GM10847 (cell line): ENCODE data around the gene MRGPRD.

ENCODE experiments used
- POLR2A ChIP-seq: IDR thresholded peaks from 2 replicates; pipeline ENCODE4 v1.6.1; 2011; ENCODE audit not compliant: insufficient read length; ENCODE audit errors: extremely low read depth

Gene MRGPRD

DNA sequence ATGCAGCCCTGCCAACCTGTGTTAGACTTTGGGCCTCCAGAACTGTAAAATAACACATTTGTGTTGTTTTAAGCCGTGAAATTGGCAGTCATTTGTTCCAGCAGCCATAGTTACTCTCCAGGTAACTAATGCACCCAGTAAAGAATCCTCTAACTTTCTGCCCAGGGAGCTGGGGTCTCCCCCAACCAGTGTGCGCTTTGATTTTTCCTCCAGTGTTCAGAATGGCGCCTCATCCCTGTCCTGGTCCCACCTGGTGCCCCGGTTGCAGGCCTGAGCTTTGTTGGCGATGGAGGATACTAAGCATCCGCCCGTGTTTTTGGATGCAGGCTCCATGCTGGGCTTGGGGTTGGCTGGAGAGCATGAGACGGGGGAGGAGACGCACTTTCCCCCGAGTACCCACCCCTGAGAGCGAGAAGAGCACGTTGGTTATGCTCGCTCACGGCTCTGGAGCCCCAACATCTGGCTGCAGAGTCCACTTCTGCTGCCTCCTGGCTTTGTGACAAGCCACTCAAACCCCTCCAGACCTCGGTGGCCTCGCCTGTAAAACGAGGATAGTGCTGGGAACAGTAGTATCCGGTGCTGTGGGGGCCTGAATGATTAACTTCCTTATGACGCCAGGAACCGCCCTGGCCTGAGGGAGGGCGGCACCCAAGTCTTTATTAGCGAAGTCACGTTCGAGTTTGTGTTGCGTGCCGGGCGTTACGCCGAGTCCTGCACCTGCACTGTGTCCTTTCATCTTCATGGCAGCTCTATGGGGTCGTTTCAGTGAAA lies 25.8 kb downstream of the MRGPRD start:
- no peak for TF ChIP-seq POLR2A

DNA sequence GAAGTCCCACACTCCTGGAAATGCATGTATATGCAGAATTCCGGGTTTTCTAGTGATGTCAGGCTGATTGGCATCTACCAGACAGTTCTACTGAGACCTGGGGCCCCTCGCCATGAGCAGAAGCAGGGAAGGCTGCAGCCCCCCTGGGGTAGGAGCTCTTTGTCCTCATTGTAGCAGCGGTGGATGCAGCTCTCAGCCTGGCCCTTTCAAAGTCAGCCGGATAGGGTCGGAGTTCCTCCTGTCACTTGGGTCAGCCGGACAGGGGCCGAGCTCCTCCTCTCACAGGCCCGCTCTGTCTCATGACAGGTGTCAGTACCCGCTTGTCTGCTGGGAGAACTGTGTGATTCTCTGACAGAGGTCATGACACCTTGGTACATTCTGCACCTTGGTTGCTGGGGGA lies 30.0 kb downstream of the MRGPRD start:
- no peak for TF ChIP-seq POLR2A

DNA sequence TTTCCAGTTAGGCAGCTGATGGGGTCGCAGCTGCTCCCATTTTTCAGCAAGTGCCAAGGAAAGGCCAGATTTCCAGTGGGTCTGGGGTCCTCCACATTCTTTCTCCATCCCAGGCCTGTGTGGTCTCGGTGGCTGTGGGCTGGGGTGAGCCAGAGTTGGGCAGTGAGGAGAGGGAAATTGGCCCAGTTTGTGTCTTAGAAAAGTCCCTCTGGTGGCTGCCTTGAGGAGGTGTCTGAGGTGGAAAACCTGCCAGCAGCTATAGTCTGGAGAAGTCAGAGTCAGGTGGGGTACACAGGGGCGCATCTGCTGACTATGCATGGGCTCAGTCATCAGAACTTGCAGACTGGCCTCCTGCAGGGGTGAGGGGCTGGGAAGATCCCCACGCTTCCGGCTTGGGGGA lies 30.5 kb downstream of the MRGPRD start:
- no peak for TF ChIP-seq POLR2A

GRCh38 chr11:68948935-68949334 lies 31.9 kb downstream of the MRGPRD start:
- TF ChIP-seq POLR2A: no peak

GRCh38 chr11:68948496-68948895 lies 32.3 kb downstream of the MRGPRD start:
- TF ChIP-seq POLR2A: no peak

DNA sequence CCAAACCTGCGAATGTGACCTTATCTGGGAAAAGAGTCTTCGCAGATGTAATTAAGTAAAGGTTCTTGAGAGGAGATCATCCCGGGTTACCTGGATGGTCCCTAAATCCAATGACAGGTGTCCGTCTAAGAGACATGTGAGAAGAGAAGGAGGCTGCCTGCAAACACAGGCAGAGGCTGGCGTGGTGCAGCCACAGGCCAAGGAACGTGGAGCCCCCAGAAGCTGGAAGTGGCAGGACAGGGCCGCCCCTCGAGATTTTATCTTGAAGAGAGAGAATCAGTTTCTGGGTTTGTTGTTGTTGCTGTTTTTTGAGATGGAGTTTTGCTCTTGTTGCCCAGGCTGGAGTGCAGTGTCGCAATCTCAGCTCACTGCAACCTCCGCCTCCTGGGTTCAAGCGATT lies 33.6 kb downstream of the MRGPRD start:
- TF ChIP-seq POLR2A: no peak

DNA sequence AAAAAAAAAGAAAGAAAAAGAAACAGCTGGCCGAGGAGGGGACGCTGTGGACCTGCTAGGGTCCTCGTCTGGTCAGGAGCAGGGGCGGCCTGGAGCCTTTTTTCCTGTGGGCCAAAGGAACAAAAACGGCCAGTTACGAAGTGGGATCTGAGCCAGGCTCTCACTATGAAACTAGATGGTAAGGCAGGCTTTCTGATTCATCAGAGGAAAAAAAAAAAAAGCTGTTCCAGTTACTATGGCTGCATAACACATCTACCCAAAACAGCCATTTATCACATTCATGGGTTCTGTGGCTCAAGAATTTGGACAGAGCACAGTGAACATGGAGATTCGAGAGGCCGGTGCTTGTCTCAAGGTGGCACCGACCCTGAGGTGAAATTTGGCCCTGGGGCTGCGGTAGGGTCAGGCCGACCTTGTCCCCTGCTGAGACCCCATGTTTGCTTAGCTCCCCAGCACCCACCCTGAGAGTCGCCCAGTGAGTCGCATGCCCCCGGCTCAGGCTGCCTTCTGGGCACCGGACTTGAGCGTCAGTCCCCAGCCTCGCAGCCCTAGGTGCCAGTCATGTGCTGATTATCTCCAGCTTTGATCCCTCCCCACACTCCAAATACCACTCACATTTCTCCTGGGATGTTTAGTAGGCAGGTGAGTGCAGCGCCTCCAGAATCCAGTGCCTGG lies 34.2 kb downstream of the MRGPRD start:
- TF ChIP-seq POLR2A: no peak

DNA sequence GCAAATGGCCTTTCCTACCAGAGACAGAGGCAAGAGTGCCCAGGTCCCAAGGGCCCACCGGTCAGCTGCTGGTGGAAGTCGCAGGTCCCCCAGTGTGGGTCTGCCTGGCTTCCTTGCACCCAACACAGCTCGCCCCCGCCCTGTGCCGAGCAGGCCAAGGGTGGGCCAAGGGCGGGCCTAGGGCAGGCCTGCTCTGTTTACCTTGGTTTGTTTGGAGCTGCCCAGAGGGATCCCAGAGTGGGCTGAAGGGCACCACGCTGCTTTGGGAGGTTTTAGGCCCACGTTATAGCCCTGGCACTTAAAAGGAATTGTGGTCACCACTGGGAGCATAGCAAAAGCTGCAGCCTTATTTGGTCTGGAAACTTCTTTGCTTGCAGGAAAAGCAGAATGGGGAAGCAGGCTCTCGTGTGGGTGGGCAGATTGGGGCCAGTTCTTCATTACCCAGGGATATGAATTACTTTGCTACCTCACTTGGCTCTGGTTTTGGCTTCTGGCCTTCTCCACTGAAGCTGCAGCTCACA lies 38.0 kb downstream of the MRGPRD start:
- no peak for TF ChIP-seq POLR2A

DNA sequence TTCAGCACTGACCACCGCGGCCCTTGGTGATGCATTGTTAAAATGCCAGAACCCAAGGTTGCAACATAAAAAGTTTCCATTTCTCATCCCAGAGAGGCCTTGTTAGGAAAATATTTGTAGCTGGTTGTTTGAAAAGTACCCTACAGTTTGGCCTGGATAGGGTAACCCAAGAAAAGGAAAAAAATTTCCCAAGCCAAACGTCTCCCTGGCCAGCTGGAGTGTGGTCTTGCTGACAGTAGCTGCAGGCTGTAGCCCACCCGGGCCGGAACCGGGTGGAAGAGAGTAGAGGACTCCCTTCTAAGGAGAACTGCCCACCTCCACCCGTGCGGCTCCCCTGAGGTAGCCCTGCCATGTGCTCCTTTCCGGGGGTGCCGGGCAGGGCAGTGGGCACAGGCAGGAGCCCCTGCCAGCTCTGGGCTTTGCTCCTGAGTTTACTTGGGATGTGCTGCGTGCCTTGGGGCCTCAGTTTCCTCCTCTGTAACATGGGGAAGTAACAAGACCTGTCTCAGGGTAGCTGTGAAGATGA lies 38.6 kb downstream of the MRGPRD start:
- TF ChIP-seq POLR2A: no peak

DNA sequence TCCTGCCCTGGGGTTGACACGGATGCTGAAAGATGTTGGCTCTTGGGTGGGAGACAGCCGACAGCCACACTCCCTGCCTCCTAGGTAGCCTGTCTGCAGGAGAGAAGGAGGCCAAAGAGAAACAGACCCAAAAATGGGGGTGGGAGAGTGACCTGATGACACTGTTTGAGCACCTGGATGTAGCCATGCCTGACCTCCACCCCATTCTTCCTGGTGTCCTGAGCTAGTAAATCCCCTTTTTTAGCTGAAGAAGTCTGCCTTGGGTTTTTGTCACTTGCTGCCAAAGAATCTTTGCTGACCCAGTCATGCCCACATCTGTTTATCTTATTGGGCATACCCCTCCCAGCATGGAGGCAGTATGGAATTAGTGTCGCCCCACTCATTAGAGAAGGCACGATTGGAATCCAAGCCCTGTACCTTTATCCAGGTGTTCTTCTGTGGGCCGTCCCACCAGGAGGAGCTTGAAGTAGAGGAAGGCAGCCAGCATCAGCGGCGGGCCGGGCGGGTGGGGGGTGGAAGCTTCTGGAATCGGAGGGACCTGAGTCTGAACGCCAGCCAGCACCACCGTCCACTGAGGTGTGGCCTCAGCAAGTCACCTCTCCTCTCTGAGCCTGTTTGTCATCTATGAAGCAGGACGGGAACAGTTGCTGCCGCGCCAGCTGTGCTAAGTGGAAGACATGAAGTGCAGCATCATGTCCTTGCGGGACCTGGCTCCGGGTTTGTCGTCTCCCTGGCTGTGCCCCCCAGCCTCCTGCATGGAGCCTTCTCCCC lies 39.3 kb downstream of the MRGPRD start:
- no peak for TF ChIP-seq POLR2A

DNA sequence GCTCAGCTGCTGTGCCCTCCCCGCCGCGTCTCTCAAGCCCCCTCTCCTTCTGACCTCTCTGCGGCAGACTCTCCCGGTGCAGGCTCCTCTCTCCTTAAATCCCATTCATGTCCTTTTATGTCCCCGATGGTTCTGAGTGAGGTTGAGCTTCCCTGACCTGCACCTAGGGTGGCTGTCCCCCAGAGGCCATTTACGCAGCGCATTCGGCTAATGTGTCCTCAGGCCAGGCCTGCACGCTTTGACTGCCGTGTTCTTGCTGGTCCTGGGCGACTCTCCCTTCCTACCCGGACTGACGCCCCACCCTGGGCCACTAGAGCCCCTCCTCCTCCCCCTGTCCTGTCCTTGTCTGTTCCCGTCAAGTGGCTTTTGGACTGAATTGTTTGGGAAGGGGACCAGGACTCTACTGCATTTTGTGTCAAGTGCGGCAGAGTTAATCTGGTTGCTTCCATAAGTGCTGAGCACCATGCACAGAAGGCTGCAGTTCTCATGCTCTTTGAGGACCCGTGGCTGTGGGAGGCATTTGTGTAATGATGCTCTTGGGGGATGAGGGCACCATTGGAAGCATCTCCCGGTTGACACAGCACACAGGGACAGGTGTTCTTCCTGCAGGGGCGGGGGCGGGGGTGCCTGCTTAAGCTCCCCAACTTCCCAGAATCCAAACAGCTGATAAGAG lies 40.0 kb downstream of the MRGPRD start:
- no peak for TF ChIP-seq POLR2A

GRCh38 chr11:68939583-68940555 lies 40.9 kb downstream of the MRGPRD start:
- no peak for TF ChIP-seq POLR2A

- TF ChIP-seq POLR2A: no peak
Measured at GRCh38 chr11:68938816-68939582, 41.8 kb downstream of the MRGPRD start.
